CD4-positive, alpha-beta T cell treated with Interleukin-2 at 100 ng/mL for 4 hours (primary cell): Measurements from ENCODE around the gene UBE2J2.

ENCODE experiments used
- DNase-seq: peaks from one replicate; pipeline ENCODE4 v3.0.0-alpha.2; 2020; ENCODE audit warnings: low spot score

UBE2J2 gene

GRCh38 chr1:1280782-1281481 lies 7.3 kb upstream of the UBE2J2 start:
- no peak for DNase-seq

GRCh38 chr1:1279028-1279427 lies 5.4 kb upstream of the UBE2J2 start:
- DNase-seq: no peak

- no peak for DNase-seq
Observed at GRCh38 chr1:1278620-1279019, 5.0 kb upstream of the UBE2J2 start.

- DNase-seq: no peak
Observed at GRCh38 chr1:1275836-1276235, 2.2 kb upstream of the UBE2J2 start.

- DNase-seq: no peak
Observed at GRCh38 chr1:1274931-1275431, 1.3 kb upstream of the UBE2J2 start.

- DNase-seq: no peak
Observed at GRCh38 chr1:1274299-1274930, 761 bp upstream of the UBE2J2 start.

DNA sequence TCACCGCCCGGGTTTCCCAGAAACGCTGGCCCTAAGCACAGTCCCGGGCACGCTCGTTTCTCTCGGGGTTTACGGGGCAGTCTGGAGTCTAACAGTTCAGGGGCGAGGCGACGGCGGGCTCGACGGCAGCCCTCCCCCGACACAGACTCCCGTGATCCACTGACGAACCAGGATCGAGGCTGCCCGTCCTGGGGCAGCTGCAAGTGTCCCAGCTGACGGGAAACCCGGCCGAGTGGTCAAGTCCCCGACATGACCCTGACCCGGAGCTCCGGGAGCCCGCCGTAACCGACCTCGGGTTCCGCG lies 494 bp downstream of the UBE2J2 start:
- DNase-seq: no peak

GRCh38 chr1:1272341-1273208 lies 1.1 kb downstream of the UBE2J2 start:
- no peak for DNase-seq

DNA sequence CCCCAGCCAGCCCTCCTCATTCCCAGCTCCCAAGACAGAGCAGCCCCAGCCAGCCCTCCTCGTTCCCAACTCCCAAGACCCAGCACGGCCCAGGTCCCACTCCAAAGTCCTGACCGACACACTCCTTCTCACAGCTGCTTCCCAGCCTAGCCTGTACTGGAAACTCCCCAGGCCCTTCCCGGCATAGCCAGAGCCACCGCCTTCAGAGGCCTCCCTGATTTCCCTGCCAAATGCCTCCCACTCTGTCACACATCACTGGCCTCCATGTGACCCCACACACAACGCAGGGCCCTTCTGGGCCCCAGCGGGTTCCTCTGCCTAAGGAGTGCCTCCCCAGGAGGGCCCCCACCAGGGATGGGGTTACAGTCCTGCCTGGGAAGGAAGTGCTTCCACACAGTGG lies 2.8 kb downstream of the UBE2J2 start:
- no peak for DNase-seq

DNA sequence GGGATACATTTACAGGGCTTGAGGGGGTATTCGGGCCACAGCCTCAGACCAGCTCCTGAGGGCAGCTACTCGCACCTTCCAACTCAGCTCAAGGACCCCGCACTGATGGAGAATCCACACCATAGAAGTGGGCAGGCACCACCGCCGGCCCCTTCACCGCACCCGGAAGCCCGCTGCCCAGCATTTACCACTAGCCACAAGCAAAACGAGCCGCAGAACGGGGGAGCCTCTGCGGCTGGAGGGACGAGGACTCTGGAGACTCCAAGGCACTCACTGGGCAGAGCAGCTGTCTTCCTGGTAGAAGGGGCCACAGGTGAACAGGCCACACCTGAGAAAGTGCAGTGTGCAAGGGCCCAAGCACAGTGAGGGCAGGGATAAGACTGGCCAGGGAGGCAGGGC lies 5.4 kb downstream of the UBE2J2 start:
- no peak for DNase-seq

- DNase-seq: no peak
Observed at GRCh38 chr1:1267488-1268283, 6.0 kb downstream of the UBE2J2 start.

DNA sequence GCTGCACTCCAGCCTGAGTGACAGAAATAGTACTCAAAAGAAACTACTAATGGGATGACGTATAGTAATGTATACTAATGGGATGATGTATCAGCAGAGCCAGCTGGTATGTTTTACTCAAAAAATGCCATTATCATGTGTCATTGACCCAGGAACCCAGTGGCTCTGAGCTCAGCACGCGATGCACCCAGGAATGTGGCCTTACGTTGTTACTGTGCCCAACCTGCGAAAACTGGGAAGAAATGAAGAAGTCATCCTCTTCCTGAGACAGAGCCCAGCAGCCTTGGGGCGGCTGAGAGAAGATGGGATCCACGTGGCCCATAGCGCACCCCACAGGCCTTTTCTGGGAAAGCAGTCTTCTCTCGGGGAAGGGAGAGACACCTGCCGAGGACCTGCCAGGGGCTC lies 8.8 kb downstream of the UBE2J2 start:
- no peak for DNase-seq

DNA sequence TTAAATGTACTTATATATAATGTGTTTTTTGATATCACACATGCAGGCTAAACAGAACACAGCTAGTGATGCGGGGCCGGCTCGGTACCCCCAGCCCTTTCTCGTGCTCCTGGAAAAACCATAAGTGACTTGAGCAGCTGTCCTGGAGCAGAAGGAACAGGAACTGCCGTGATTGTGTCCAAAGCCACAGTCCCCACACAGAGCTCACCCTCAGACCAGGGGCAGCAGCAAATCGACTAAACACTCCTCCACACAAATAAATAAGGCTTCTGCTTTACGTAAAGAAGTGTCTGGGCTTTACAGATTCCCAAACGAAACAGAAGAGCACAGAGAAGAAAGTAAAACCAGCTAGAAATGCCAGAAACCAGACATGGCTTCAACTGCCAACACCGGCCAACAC lies 9.6 kb downstream of the UBE2J2 start:
- no peak for DNase-seq

DNA sequence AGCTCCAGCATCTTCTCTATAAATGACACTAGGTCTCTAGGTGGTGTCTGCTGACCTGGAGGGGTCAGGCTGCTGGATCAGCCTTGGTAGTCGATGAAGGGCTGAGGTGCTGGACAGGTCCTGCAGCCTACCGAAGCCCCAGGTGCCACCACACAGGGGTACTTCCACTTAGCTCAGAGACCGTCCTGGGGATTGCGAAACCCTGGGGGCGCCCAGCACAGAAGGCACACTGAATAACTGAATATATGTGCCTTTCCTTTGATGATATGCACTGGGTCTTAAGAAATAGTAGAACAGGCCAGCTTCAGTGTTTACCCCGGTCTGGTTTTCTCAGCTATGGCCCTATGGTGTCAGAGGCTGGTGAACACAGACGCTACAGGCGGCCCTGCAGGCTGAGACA lies 10.9 kb downstream of the UBE2J2 start:
- DNase-seq: no peak

- no peak for DNase-seq
Observed at GRCh38 chr1:1262071-1262470, 11.6 kb downstream of the UBE2J2 start.

DNA sequence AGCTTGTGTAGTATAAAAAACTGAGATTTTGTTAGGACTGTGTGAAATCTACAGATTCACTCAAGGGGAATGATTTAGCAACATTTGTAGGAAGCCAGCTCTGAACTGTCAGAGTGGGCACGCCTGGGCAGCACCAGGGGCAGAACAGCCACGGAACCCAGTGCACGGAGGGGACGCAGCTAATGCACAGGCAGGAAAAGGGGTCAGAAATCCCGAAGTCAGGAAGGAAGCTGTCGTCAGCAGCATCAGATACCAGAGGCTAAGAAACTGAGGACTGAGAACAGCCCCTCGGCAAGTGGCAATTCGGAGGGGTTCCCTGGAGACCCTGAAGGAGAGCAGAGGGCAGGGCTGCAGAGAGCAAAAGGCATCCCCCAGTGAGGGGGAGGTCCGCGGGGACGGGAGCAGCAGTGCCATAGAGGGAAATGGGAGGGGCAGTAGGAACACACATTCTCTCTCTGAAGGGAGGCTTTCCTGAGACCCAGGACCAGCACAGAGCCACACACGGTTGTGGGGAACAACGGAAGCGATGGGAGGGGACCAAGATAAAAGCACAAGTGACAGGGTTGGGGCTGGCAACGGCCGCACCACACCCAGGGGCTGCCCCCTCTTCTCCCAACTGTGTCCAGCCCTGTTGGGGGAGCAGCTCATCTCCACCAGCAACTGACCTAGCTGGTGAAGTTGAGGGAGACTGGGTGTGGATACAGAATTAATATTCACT lies 12.7 kb downstream of the UBE2J2 start:
- DNase-seq: no peak

- DNase-seq: no peak
Observed at GRCh38 chr1:1259951-1260600, 13.6 kb downstream of the UBE2J2 start.

DNA sequence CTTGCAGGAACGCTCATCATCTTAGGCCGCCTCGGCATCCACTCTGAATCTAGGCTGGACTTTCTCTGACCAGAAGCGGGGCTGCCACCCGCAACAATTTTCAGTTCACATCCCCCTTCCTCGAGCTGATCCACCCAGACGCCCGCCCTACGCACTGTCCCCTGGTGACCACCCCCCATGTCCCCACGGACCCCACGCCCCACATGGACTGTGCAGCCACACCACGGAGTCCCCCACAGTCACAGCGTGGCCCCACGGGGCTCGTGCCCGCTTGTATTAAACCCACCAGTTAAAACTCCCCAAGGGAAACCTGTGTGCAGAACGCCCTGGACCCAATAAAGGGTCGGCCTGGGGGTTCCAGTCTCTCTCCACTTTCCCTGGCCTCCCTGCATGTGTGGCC lies 14.1 kb downstream of the UBE2J2 start:
- no peak for DNase-seq

- DNase-seq: no peak
Observed at GRCh38 chr1:1259119-1259488, 14.6 kb downstream of the UBE2J2 start.

DNA sequence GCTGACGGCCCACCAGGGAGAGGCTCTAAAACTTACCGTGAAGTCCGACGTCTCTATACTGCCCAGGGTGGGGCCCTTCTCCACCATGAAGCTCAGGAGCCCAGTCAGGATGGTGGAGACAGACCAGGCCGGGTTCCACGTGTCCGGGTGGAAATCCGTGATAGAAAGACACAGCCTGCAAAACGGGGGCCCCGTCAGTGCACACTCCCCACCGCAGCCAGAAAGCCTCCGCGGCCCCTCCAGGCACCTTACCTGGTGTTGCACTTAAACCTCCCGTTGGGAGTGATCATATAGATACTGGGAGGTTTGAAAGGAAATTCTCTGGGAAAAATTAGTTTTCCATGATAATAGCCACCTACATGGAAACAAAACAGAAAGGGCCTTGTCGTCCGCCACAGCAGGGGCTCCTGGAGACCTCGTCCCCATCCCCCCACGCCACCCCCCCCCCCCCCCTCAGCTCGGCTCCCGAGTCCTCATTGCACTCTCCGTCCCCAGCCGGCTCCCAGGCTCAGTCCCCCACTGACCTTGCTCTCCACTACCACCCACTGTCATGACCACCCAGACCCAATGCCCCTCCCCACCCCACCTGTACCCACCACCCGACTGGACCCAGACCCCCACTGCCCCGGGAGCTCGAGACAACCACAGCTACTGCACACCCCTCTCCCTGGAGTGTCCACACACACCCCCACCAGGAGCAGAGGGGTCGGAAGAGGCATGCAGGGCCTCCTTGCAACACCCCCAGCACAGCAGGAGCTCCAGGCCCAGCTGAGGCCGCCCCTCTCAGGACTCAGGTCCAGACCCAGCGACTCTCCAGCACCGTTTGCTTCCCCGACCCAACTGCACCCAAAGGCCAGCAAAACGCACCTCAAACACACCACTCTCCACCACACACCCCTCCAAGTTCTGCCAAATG lies 16.4 kb downstream of the UBE2J2 start:
- DNase-seq: no peak
